ENCODE data around the gene CACNA1C.

Gene CACNA1C

GRCh38 chr12:2286047-2286446 lies 233.3 kb downstream of the CACNA1C start:
- DNase-seq: no peak

GRCh38 chr12:2286461-2287131 lies 233.8 kb downstream of the CACNA1C start:
- no peak for DNase-seq

- DNase-seq: no peak
Observed at GRCh38 chr12:2287151-2287550, 234.4 kb downstream of the CACNA1C start.

DNA sequence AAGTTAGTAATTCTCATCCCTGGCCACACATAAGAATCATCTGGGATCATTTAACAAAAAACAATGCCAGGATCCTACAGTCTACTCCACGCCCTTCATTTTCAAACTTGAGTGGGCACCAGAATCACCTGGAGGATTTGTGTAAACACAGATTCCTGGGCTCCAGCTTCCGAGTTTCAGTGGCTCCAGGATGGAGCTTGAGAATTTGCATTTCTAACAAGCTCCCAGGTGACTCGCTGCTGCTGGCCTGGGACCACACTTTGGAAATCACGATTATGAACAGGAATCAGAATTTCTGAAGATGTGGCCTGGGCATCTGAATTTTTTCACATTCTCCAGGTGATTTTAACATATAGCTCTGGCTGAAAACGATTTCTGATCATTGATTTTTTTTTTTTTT lies 234.8 kb downstream of the CACNA1C start:
- no peak for DNase-seq

- DNase-seq: no peak
Observed at GRCh38 chr12:2288001-2288400, 235.2 kb downstream of the CACNA1C start.

DNA sequence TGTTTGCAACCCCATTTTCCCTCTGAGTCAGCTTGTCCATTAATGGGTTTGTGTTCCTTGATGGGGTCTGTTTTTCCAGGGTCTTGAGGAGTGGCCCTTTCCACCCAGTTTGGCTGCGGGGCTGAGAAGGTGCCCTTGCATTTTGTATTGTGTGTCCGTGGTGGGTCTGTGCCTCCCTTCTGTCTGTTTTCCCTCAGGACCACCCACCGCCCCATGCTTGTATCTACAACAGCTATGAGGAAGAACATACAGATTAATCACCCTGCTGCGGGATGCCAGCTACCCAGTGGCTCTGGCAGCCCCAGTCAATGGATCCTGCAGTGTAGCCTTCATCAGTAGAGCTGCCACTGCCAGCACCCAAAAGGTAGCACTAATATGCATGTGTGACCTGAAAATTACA lies 235.7 kb downstream of the CACNA1C start:
- no peak for DNase-seq

GRCh38 chr12:2288875-2289274 lies 236.1 kb downstream of the CACNA1C start:
- no peak for DNase-seq

DNA sequence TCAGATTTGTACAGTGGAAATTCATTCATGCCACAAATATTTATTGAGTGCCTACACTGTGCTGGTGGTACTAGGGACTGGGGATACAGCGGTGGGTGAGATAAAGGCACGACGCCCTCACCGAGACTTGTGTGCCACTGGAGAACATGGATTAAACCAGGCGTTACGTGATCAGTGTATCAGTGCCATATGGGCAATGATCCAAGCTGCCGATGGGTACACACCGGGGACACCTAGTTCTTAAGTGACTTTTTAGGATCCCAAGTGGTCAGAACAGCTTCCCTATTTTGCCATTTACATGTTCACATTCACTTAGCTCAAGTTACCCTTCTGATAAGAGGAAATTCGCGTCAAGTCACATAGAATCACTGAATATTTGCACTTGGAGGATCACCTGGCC lies 236.7 kb downstream of the CACNA1C start:
- DNase-seq: no peak

GRCh38 chr12:2290091-2290490 lies 237.3 kb downstream of the CACNA1C start:
- DNase-seq: no peak

GRCh38 chr12:2290516-2291065 lies 237.8 kb downstream of the CACNA1C start:
- no peak for DNase-seq

DNA sequence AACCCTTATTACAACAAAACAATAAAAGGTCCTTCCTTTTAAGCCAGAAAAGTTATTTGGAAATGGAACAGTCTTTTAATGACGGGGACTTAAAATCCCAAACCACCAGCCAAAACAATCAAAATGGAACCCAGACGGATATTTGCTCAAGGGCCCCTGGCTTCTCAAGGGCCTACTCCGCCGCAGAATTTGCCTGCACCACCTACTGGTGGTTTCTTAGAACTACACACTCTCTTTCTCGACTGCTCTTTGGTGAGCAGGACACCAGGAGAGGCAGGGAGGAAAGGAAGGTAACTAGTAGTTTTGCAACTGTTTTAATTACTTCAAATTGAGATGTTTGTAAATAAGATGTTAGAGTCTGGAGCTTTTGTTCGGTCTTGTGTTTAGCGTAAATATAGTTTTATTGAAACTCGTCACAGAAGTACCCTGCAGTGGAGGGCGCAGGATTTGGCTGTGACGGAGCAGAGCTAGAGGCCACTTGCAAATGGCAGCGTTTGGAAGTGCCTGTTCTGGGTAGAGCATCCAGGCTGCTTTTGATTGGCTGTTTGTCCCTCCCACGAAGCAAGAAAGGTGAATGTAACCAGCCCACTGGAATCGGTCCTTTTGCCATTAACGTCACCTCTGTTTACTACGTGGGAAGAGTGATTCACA lies 238.5 kb downstream of the CACNA1C start:
- no peak for DNase-seq

- no peak for DNase-seq
Observed at GRCh38 chr12:2291947-2292346, 239.2 kb downstream of the CACNA1C start.

- DNase-seq: no peak
Observed at GRCh38 chr12:2292560-2292959, 239.8 kb downstream of the CACNA1C start.

DNA sequence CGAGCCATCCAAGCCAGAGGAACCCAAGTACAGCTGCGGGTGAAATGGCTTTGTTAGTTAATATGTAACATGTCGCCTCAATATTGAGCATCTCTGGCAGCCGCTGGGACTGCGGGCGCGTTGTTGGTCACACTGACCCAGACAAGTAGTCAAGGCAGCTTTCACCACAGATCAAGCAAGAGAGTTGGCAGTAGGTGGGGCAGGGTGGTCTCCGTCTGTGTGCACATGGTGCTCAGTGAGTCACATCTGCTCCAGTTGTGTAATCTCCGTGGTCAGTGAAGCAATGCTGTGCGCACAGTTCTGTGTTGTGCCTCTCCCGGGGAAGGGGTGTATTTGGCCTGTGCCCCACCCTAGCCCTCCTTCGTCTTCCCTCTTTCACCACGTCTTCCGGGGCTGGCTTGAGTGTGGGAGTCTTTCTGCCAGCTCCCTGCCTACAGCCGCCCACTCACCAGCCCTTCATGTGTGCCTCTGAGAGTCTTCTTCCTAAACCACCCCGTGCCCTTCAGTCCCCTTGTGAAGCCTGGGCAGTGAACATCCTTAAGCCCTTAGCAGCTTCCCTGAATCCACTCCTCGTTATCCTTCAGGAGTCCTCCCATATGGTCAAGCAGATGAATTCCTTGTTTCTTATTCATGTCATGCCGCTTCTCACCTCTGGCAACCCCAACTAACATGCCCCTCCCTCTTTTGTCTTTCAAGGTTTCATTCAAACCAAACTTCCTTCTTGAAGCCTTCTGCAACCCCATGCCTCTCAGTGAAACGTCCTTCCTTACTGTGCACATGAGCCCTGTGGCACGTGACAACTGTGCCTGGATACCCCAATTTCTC lies 242.1 kb downstream of the CACNA1C start:
- no peak for DNase-seq

DNA sequence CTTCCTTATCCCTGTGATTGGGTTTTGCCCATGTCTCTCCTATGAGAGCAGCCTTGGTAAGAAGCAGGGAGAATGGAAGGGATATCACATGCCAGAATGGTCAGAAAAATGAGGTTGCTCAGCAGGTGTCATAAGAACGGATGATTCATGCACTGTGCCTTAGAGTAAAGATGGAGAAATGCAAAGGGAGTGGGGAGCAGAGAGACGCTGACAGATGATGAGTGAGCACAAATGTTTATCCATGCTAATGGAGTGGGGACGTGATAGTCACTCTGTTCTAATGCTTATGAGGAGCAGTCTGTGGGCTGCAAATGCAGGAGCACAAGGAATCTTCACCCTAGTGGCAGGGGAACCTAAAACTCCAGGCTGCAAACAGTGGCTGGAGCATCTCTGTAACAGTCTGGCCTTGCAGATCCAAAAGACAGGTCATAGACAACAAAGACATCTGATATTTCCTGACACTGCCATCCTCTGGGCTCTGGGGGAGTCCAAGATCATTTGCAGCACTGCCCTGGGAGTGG lies 243.2 kb downstream of the CACNA1C start:
- DNase-seq: no peak

DNA sequence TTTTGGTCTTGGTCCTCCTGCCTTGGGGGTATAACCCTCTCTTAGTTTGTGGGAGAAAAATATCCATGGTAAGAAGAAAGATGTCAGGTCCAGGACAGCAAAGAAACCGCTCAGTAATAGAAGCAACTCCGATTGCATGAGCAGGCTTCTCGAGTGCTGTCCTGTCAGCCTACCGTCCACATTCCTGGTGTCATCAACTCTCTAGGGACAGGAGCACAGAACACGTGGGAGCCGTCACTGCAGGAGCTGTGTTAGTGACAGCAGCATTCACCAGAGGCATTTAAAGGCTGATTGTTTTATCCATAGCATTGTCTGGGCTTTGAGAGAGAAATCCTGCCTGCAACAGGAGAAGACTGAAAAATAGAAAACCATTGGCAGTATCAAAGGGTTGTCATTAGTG lies 244.2 kb downstream of the CACNA1C start:
- DNase-seq: no peak

- no peak for DNase-seq
Observed at GRCh38 chr12:2297658-2298057, 244.9 kb downstream of the CACNA1C start.

- no peak for DNase-seq
Observed at GRCh38 chr12:2298556-2299200, 245.9 kb downstream of the CACNA1C start.

GRCh38 chr12:2299206-2299605 lies 246.4 kb downstream of the CACNA1C start:
- DNase-seq: no peak

DNA sequence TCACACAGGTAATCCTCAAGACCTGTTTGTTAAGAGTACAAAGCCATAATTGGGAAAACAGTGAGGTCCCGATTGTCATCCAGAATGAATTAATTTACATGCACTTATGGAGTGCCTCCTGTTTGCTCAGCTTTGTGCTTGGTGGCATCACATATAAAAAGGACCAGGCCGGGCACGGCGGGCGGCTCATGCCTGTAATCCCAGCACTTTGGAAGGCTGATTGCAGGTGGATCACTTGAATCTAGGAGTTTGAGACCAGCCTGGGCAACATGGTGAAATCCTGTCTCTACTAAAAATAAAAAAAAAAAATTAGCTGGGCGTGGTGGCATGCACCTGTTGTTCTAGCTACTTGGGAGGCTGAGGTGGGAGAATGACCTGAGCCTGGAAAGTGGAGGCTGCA lies 247.4 kb downstream of the CACNA1C start:
- DNase-seq: no peak

- no peak for DNase-seq
Observed at GRCh38 chr12:2300886-2301285, 248.1 kb downstream of the CACNA1C start.

GRCh38 chr12:2301531-2302461 lies 249.0 kb downstream of the CACNA1C start:
- no peak for DNase-seq

All from activated T-cell treated with anti-CD3 and anti-CD28 coated beads for 4 hours (primary cell).